HUES64 (cell line): ENCODE data around the gene SYT8.

Experiments
- H3K27ac ChIP-seq: 2 replicates; pipeline ENCODE4 v1.7.0; 2013; ENCODE audit warnings: low read depth, low read length, inconsistent platforms
- H3K27me3 ChIP-seq: 2 replicates; pipeline ENCODE4 v1.6.1; 2013; ENCODE audit warnings: mild to moderate bottlenecking, low read length; ENCODE audit not compliant: insufficient read depth
- H3K36me3 ChIP-seq: 2 replicates; pipeline ENCODE4 v1.6.1; 2013; ENCODE audit warnings: mild to moderate bottlenecking, low read length; ENCODE audit not compliant: insufficient read depth
- H3K4me1 ChIP-seq: 2 replicates; pipeline ENCODE4 v1.6.1; 2013; ENCODE audit warnings: mild to moderate bottlenecking, low read length, moderate library complexity; ENCODE audit not compliant: insufficient read depth
- H3K4me3 ChIP-seq: 2 replicates; pipeline ENCODE4 v1.5.1; 2013; ENCODE audit warnings: mild to moderate bottlenecking, low read length, moderate library complexity
- H3K9ac ChIP-seq: 2 replicates; pipeline ENCODE4 v1.6.1; 2013; ENCODE audit warnings: mild to moderate bottlenecking, low read depth, low read length
- H3K9me3 ChIP-seq: 2 replicates; pipeline ENCODE4 v1.6.1; 2013; ENCODE audit warnings: low read depth, low read length; ENCODE audit not compliant: insufficient read depth
- WGBS: fragments of 150-250, 120-280 bp; methylation state at CpG from one replicate; pipeline ENCODE4 v1.1.7; 2013; ENCODE audit warnings: missing lambda C conversion rate; 5-methylcytosine and 5-hydroxymethylcytosine counted together

Gene SYT8

DNA sequence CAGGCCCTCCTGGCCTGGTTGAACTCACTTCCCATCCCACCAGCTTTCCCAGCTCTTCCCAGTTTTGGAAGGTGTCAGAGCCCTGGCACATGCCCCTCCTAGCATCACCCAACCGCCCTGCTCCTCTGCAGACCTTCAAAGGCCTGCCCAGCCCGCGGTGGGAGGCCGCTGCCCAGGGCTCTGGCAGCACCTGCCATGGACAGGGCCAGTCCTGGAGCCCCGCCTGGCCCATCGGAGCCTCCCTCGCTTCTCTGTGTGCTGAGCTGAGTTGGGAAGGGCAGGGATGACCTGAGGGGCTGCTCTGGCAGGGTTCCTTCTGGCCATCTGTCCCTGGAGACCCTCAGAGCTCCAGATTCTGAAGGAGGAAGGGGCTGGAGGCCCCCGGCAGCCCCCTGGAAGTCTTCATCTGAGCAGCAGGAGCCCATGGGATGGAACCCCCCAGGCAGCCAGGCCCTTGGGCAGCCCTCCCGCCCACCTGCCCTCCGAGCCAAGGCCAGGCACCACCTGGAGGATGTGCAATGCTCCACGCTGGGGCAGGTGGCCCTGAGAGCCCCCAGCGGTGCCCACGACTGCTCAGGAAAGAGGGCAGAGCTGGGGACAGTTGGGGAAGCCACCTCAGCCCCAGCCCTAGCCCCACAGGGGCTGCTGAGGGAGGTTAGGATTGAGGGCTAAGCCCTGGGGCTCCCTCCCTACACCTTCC is 21.7 kb downstream of the SYT8 start:
- Histone ChIP-seq H3K9ac (no peak overlapping the region), H3K9me3 (no peaks in the 10 kb centered on the region), H3K4me1 (no peaks in the 10 kb centered on the region), H3K27ac (no peak overlapping the region), H3K4me3 (no peak overlapping the region), H3K27me3 (no peaks in the 10 kb centered on the region), H3K36me3 (no peaks in the 10 kb centered on the region)
- 92% methylated on average over 13 of the region's 13 CpGs for WGBS

DNA sequence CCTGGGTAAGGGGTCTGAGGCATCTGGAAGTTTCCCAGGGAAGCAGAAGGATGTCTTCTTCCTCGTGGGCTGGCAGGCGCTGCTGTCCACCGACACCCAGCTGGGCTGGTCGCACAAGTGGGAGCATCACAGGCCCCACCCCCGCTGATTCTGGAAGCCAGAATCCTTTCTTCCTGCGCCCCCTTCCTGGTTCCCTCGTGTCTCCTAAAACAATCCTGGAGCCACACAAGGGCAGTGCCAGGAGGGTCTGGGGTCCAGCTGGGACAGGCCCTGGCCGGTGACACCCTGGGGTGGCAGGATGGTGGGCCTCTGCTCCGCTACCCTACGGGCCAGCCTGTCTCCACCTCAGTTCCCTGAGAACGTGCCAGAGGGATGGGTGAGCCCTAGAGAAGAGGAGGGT is 22.3 kb downstream of the SYT8 start:
- Histone ChIP-seq H3K27ac (no peak overlapping the region), H3K4me3 (no peak overlapping the region), H3K4me1 (no peaks in the 10 kb centered on the region), H3K27me3 (no peaks in the 10 kb centered on the region), H3K9me3 (no peaks in the 10 kb centered on the region), H3K36me3 (no peaks in the 10 kb centered on the region), H3K9ac (no peak overlapping the region)
- WGBS: 90% methylated on average over 11 of the region's 11 CpGs

DNA sequence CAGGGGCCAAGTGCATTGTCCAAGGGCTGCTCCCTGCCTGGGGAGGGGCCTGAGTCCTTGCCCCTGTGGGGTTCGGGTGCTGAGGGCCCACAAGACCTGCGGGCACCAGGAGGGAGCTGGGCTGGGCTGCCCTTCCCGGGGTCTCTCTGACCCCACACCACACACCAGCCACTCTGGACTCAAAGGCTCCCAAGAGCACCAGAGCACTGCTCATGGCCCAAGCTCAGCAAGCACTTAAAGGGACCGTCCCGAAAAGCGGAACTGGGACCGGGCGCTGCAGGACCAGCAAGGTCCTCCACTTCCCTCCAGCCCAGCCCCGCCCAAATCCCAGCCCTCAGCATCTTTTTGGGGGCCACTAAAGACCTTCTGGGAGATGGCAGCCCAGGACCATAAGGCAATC is 23.4 kb downstream of the SYT8 start:
- H3K27ac ChIP-seq: no peak overlapping the region
- no peaks in the 10 kb centered on the region for H3K9me3 ChIP-seq
- 96% methylated on average over 9 of the region's 9 CpGs for WGBS
- no peaks in the 10 kb centered on the region for H3K4me1 ChIP-seq
- no peak overlapping the region for H3K9ac ChIP-seq
- H3K36me3 ChIP-seq: no peaks in the 10 kb centered on the region
- H3K27me3 ChIP-seq: no peaks in the 10 kb centered on the region
- no peak overlapping the region for H3K4me3 ChIP-seq

DNA sequence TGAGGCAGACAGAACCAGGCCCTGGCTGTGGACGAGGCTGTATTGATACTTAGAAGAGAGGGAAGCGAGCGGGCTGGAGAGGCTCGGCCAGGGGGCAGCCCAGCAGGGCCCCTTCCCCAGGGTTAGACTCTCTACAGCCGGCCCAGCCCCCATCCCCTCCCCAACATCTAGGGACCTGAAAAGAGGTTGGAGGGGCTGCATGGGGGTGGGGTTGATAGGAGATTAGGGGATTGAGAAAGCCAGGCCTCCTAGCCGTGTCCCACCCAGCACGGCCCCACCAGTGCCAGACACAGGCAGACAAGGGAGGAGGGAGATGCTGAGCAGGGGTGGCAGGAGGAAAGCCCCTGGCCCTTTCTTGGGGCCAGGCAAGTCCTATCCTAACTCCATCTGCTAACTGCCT is 23.8 kb downstream of the SYT8 start:
- 85% methylated on average over 3 of the region's 7 CpGs for WGBS
- Histone ChIP-seq H3K4me1 (no peaks in the 10 kb centered on the region), H3K4me3 (no peak overlapping the region), H3K9ac (no peak overlapping the region), H3K9me3 (no peaks in the 10 kb centered on the region), H3K36me3 (no peaks in the 10 kb centered on the region), H3K27ac (no peak overlapping the region), H3K27me3 (no peaks in the 10 kb centered on the region)

DNA sequence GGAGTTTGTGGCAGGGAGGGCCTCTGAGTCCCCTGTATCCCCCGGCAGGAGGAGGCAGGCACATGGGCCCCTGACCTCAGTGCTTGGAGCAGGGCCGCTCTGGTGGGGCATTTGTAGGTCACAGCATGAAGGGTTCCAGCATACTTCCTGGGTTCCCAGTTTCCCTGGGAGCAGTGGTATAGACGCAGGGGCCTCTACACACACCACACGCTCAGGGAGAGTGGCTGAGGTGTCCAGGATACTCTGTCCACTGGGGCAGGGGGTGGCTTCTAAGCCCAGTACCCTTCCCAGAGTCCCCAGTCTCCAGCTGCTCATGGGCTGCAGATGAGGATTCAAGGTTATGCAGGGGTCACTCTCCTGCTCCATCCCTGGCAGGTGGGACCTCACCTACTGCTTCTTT is 24.2 kb downstream of the SYT8 start:
- Histone ChIP-seq H3K27me3 (no peaks in the 10 kb centered on the region), H3K9ac (no peak overlapping the region), H3K36me3 (no peaks in the 10 kb centered on the region), H3K4me1 (no peaks in the 10 kb centered on the region), H3K9me3 (no peaks in the 10 kb centered on the region), H3K4me3 (no peak overlapping the region), H3K27ac (no peak overlapping the region)
- WGBS: 84% methylated on average over 4 of the region's 4 CpGs

DNA sequence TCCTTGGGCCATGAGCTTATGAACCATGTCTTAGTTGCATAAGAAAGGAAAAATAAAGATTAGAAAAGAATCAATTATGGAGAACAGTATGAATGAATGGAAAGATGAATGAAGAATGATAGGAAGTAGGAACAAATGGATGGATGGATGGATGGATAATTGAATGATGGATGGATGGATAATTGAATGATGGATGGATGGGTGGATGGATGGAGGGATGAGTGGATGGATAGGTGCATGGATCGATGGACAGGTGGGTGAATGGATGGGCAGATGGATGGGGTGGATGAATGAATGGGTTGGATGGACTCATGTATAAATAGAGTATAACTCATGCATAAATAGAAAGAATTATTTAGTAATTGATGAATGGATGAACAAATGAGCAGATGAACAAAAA is 25.3 kb downstream of the SYT8 start:
- no peak overlapping the region for H3K4me3 ChIP-seq
- no peaks in the 10 kb centered on the region for H3K4me1 ChIP-seq
- no peaks in the 10 kb centered on the region for H3K9me3 ChIP-seq
- no peaks in the 10 kb centered on the region; the same call in 1 of the 2 replicates for H3K27me3 ChIP-seq
- no peak overlapping the region for H3K9ac ChIP-seq
- 84% methylated on average over 1 of the region's 1 CpG for WGBS
- no peaks in the 10 kb centered on the region for H3K36me3 ChIP-seq
- H3K27ac ChIP-seq: no peak overlapping the region

DNA sequence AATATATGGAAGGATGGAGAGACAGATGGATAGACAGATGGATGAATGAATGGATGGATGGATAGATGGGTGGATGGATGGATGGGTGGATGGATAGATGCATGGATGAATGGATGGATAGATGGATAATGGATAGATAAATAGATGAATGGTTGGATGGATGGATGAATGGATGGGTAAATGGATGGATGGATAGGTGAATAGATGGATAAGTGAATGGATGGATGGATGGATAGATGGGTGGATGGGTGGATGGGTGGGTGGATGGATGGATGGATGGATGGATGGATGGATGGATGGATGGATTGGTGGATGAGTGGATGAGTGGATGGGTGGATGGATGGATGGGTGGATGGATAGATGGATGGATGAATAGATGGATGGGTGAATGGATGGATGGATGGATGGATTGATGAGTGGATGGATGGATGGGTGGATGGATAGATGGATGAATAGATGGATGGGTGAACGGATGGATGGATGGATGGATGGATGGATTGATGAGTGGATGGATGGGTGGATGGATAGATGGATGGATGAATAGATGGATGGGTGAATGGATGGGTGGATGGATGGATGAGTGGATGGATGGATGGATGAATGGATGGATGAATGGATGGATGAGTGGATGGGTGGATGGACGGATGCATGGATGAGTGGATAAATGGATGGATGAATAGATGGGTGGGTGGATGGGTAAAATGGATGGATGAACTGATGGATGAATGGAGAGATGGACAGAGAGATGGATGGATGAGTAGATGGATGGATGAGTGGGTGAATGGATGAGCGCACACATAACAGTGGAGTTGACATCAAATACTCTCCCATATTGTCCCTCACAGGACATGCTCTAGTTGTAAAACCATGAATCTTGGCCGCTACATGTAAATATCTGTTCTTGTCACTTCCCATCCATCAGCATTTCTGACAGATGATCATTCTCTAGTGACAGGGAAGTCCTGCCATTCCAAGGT is 26.9 kb downstream of the SYT8 start:
- no peaks in the 10 kb centered on the region for H3K4me1 ChIP-seq
- no peaks in the 10 kb centered on the region for H3K9me3 ChIP-seq
- WGBS: 93% methylated on average over 4 of the region's 4 CpGs
- H3K27ac ChIP-seq: no peak overlapping the region
- H3K36me3 ChIP-seq: no peaks in the 10 kb centered on the region
- H3K9ac ChIP-seq: no peak overlapping the region
- H3K27me3 ChIP-seq: no peaks in the 10 kb centered on the region; the same call in 1 of the 2 replicates
- H3K4me3 ChIP-seq: no peak overlapping the region

DNA sequence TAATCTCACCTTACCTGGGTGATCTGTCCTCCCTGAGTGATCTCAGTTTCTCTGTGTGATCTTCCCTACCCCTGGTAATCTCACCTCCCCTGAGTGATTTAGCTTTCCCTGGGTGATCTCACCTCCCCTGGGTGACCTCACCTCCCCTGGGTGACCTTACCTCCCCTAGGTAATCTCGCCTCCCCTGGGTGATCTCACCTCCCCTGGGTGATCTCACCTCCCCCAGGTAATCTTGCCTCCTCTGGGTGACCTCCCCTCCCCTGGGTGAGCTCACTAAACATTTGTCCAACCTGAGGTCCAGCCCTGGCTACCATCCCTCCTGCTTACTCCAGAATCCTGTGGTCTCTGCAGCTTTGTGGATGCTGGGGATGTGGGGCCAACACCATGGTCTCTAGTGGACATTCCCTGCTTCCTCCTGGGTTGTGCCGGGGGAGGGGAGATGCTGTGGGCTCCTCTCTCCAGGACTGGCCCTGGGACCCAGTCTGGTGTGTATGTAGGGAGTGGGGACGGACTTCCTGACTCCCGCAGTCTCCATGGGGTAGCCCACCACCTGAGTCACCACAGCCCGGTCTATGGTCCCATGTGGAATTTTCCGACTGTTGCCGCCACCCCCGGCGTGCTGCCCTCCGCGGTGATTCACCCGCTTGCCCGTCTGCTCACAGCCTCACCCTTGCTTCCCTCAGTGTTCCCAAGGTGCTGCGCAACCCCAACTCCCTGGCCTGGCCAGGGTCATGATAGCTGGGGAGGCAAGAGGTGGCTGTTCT is 28.0 kb downstream of the SYT8 start:
- WGBS: 77% methylated on average over 14 of the region's 14 CpGs
- Histone ChIP-seq H3K4me1 (no peaks in the 10 kb centered on the region), H3K9ac (no peak overlapping the region), H3K27me3 (no peaks in the 10 kb centered on the region; the same call in 1 of the 2 replicates), H3K27ac (no peak overlapping the region), H3K9me3 (no peaks in the 10 kb centered on the region), H3K4me3 (no peak overlapping the region), H3K36me3 (no peaks in the 10 kb centered on the region)

DNA sequence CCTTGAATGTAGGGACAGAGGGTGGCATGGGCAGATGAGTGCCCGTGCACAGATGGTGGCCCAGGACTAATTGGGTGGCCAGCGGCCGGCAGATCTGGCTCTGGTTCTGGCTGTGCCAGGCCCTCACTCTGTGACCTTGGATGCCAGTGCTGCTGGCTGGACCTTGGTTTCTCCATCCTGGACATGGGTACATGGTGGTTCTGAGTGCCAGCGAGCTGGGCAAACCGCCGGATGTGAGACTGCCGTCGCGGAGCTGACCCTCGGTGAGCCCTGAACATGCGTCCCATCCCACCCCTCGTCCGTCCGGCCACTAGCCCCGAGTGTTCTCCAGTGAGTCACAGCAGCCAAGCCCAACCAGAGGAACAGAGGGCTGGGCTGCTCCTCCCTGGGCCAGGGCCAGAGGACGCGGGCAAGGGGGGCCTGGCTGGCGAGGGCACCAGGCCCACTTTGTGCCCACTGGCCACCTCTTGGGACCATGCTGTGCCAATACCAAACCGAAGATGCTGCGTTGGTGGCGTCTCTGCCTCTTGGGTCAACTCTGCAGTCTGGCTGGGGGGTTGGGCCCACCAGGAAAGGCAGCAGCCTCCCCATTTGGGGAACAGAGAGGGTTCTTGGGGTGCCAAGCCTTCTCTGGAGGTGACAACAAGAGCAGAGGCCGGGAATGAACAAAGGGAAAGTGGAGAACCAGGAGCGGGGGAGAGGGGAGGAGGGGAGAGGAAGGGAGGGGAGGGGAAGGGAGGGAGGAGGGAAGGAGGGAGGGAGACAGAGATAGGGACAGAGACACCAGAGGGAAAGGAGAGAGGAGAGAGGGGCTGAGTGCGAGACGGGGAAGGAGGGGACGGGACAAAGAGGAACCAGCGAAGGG is 28.8 kb downstream of the SYT8 start:
- Histone ChIP-seq H3K36me3 (no peaks in the 10 kb centered on the region), H3K27ac (no peak overlapping the region), H3K9ac (no peak overlapping the region), H3K9me3 (no peaks in the 10 kb centered on the region), H3K4me1 (no peaks in the 10 kb centered on the region), H3K4me3 (no peak overlapping the region), H3K27me3 (no peaks in the 10 kb centered on the region; the same call in 1 of the 2 replicates)
- WGBS: 42% methylated on average over 27 of the region's 27 CpGs

DNA sequence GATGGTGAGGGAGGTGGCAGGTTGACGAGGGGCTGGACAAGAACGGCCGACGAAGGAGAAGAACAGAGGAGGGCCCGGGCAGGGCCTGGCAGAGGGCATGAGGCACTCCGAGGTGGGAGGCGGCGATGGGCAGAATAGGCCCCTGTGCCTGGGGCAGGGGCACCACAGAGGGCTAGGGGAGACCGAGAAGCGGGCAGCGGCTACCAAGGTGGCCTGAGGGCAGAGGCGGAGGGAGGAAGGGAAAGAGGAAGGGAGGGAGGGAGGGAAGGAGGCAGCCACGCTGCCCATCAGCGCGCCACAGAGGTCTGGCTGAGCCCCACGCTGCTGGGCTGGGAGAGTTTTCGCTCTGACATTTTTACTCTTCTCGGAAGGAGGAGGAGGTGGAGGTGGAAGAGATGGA is 29.4 kb downstream of the SYT8 start:
- Histone ChIP-seq H3K4me1 (no peaks in the 10 kb centered on the region), H3K9ac (no peak overlapping the region), H3K4me3 (no peak overlapping the region), H3K27me3 (no peaks in the 10 kb centered on the region; the same call in 1 of the 2 replicates), H3K9me3 (no peaks in the 10 kb centered on the region), H3K27ac (no peak overlapping the region), H3K36me3 (no peaks in the 10 kb centered on the region)
- 71% methylated on average over 18 of the region's 18 CpGs for WGBS
